H1 (cell line): ENCODE results near the gene LRRC4C.

Experiments
- CTCF ChIP-seq, 3 experiments: IDR thresholded peaks; 1 replicate in 2 of 3; 2 replicates in 1 of 3; pipeline versions ENCODE4 v1.5.1 to v1.6.1; 2011; ENCODE audit warnings: low read length in 3 of 3, mild to moderate bottlenecking in 3 of 3, inconsistent platforms in 2 of 3, low read depth in 1 of 3, moderate library complexity in 1 of 3; ENCODE audit not compliant: insufficient read depth in 1 of 3; ENCODE audit errors: control extremely low read depth in 1 of 3
- FOSL1 ChIP-seq: IDR thresholded peaks from 2 replicates; pipeline ENCODE4 v1.6.1; 2011; ENCODE audit warnings: mild to moderate bottlenecking, low read depth, low read length, moderate library complexity; ENCODE audit not compliant: insufficient read depth
- HDAC2 ChIP-seq, 2 experiments: fragments of 300-600 bp in 1 of 2; sonication (generic) in 1 of 2; IDR thresholded peaks; 2 replicates each; pipeline ENCODE4 v1.6.1; 2011 to 2012; ENCODE audit warnings: low read depth in 2 of 2, low read length in 2 of 2, mild to moderate bottlenecking in 2 of 2, moderate library complexity in 2 of 2, borderline replicate concordance in 1 of 2, inconsistent platforms in 1 of 2
- KDM1A ChIP-seq: fragments of 200-600, 300-600 bp; sonication (generic); IDR thresholded peaks from 2 replicates; pipeline ENCODE4 v1.7.1; 2016; ENCODE audit warnings: mild to moderate bottlenecking, low read length, borderline replicate concordance
- MAFK ChIP-seq: IDR thresholded peaks from 2 replicates; pipeline ENCODE4 v1.6.1; 2012; ENCODE audit warnings: low read depth, mild to moderate bottlenecking, improper control_type of control experiment, low read length
- NANOG ChIP-seq: IDR thresholded peaks from 2 replicates; pipeline ENCODE4 v1.6.1; 2011; ENCODE audit warnings: low read length, low read depth, mild to moderate bottlenecking, inconsistent platforms; ENCODE audit not compliant: insufficient read depth, poor library complexity, severe bottlenecking
- POLR2A ChIP-seq, 2 experiments: IDR thresholded peaks; 1 replicate in 1 of 2; 2 replicates in 1 of 2; pipeline ENCODE4 v1.6.1; 2011; ENCODE audit warnings: low read depth in 2 of 2, low read length in 2 of 2, mild to moderate bottlenecking in 2 of 2; ENCODE audit errors: control extremely low read depth in 1 of 2
- POLR2AphosphoS5 ChIP-seq: IDR thresholded peaks from 2 replicates; pipeline ENCODE4 v1.6.1; 2011; ENCODE audit warnings: low read depth, low read length
- RAD21 ChIP-seq, 2 experiments: IDR thresholded peaks in 1 of 2; conservative IDR thresholded peaks in 1 of 2; 2 replicates each; pipeline ENCODE4 v1.6.1; 2011; ENCODE audit warnings: low read depth in 2 of 2, low read length in 2 of 2, improper control_type of control experiment in 1 of 2, inconsistent platforms in 1 of 2, mild to moderate bottlenecking in 1 of 2, moderate library complexity in 1 of 2
- RFX5 ChIP-seq: IDR thresholded peaks from 2 replicates; pipeline ENCODE4 v1.6.1; 2011; ENCODE audit warnings: low read depth, low read length, improper control_type of control experiment, borderline replicate concordance
- RXRA ChIP-seq: IDR thresholded peaks from 2 replicates; pipeline ENCODE4 v1.6.1; 2011; ENCODE audit warnings: low read depth, mild to moderate bottlenecking, low read length, moderate library complexity; ENCODE audit not compliant: insufficient read depth
- SAP30 ChIP-seq: fragments of 300-600 bp; sonication (generic); IDR thresholded peaks from 2 replicates; pipeline ENCODE4 v1.7.1; 2012; ENCODE audit warnings: low read length, moderate library complexity, mild to moderate bottlenecking, inconsistent platforms; ENCODE audit not compliant: insufficient read depth, insufficient replicate concordance
- SIN3A ChIP-seq, 2 experiments: IDR thresholded peaks in 1 of 2; conservative IDR thresholded peaks in 1 of 2; 2 replicates each; pipeline ENCODE4 v1.6.1; 2011 to 2012; ENCODE audit warnings: low read length in 2 of 2, improper control_type of control experiment in 1 of 2, low read depth in 1 of 2, mild to moderate bottlenecking in 1 of 2

GRCh38 chr11:40302669-40303068 lies 1156.8 kb downstream of the LRRC4C start:
- no peak for TF ChIP-seq RXRA
- no peak for TF ChIP-seq POLR2AphosphoS5
- TF ChIP-seq CTCF (IDR thresholded peaks at IDR 0.05; ENCODE audit: control extremely low read depth in 1 of 3, insufficient read depth in 1 of 3, low read depth in 1 of 3, low read length in 3 of 3): no peak
- no peak for TF ChIP-seq HDAC2 (IDR thresholded peaks at IDR 0.05; ENCODE audit: borderline replicate concordance in 1 of 2, low read depth in 2 of 2, low read length in 2 of 2)
- TF ChIP-seq SIN3A (conservative IDR thresholded peaks at IDR 0.05 in 1 of 2, IDR thresholded peaks at IDR 0.05 in 1 of 2; ENCODE audit: low read depth in 1 of 2, low read length in 2 of 2): no peak
- TF ChIP-seq MAFK: no peak
- TF ChIP-seq KDM1A: no peak
- TF ChIP-seq POLR2A (IDR thresholded peaks at IDR 0.05; ENCODE audit: control extremely low read depth in 1 of 2, low read depth in 2 of 2, low read length in 2 of 2): no peak
- no peak for TF ChIP-seq RFX5
- TF ChIP-seq NANOG: no peak
- TF ChIP-seq RAD21 (IDR thresholded peaks at IDR 0.05 in 1 of 2, conservative IDR thresholded peaks at IDR 0.05 in 1 of 2; ENCODE audit: low read depth in 2 of 2, low read length in 2 of 2): no peak
- no peak for TF ChIP-seq FOSL1
- TF ChIP-seq SAP30: no peak
